Putamen (tissue), 1 donor: ENCODE results near the gene TOMM40L.
A peak's percentile ranks its signal among the peaks of the same experiment; 100 is the strongest.

Experiments used
- DNase-seq: peaks from one replicate; pipeline ENCODE4 v3.0.0-alpha.2; 2016; ENCODE audit warnings: low spot score

Gene TOMM40L

DNA sequence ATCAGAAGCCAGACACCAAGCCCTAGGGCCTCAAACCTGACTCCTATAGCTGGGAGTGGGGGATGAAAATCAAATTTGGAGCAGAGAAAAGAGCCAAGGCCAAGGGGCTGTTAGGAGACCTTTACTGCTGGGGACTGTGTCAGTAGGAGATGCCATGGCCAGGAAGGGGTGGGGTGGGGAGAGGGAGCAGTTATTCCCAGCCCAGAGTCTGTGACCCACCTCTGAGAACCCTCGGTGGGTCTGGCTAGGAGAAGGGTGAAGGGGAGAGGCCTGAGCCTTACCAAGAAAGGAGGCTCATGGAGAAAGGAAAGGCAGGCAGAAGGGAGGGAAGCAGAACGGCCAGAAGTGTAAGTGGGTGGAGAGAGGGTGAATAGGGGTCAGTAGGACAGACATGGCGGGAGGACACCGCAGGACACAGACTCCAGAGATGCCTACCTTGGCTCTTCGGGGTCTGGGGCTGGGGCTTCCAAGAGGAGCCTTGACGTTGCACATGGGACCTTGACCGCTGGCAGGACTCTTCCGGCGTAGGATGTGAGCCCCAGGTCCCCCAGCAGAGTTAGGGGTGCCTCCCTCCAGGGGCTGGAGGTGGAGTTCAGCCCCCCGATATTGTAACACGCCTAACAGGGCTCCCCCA is 28.2 kb upstream of the TOMM40L start:
- DNase-seq = no peak

DNA sequence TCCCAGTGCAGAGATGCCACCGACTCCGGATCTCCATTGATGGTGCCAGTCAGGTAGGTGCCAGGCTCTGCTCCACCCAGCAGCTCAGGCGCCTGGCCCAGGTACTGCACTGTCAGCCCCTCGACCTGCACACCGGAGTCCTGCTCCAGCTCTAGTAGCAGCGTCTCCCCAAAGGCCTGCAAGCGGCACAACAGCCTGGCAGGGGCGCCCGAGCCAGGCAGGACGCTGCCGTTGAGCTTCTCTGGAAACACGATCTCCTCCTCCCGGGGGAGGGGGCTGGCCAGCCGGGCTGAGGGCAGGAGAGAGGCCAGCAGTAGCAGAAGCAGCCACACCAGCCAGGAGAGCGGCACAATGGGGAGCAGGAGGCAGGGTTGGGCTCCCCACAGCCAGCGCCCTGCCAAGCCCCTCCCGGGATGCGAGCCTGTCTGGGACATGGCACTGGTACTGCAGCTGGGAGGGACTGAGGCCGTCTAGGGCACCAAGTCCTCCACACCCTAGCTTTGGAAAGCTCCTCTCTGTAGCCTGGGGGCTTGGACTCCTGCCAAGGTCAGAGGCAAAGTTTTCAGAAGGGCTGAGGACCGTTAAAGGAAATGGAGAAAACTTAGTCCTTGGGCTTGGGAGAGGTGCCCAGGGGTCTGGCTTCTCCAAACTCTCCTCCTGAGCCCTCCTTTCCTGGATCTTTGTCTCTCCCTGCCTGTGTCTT is 27.5 kb upstream of the TOMM40L start:
- DNase-seq = peak; percentile 57

DNA sequence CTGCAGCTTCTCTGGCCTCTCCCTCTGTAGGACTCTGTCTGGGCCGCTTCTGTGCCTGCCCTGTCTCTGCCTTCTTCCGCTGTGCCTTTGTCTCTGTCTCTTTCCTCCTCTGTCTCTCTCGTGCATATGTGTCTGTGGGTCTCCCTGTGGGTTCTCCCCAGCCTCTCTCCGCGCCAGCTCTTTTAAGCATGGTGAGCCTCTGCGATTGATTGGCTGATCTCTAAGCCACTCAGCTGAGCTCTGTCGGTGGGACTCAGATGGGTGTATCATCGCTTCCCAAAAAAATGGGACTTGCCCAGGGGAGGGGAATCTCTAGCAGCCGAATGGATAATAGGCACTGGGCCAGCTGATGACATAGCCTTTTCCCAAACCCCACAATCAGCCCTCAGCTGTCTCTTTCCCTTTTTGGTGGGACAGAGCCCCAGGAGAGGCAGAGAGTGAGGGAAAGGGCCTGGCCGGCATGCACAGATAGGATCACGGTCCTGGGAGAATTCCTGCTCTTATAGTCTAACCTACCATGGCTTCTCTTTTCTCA is 26.9 kb upstream of the TOMM40L start, which contains the start of gene ADAMTS4:
Gene ADAMTS4, minus strand, starts transcription at position 158 of the 535 bp plus-strand sequence. CDS start 427 bp downstream, outside the sequence.
- peak; percentile 95 for DNase-seq

DNA sequence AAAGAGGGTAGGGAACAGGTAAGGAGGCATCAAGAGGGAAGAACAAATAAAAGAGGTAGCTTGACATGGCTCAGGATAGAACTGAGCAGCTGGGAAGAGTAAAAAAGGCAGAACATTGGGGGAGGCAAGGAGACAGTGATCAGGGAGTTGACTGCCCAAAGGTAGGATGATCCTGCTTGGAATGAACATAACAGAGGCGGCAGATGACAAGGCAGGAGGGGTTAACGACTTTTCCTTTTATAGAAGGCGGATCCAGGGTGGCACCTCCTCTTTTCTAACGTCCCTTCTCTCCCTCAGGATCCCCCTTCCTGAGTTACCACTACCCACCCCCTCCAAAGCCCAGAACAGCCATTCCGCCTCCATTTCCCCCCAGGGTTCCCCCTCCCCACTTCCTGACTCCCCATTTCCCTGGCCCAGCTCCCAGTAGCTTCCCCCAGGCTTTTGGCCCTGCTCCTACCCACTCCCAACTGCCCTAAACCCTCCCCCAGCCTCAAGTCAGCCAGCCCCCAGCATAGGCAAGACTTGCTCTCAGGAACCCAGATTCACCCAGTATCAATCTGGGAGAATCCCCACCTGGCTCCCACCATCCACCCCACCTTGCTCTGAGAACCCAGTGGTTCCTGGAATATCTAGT is 26.2 kb upstream of the TOMM40L start:
- no peak for DNase-seq

DNA sequence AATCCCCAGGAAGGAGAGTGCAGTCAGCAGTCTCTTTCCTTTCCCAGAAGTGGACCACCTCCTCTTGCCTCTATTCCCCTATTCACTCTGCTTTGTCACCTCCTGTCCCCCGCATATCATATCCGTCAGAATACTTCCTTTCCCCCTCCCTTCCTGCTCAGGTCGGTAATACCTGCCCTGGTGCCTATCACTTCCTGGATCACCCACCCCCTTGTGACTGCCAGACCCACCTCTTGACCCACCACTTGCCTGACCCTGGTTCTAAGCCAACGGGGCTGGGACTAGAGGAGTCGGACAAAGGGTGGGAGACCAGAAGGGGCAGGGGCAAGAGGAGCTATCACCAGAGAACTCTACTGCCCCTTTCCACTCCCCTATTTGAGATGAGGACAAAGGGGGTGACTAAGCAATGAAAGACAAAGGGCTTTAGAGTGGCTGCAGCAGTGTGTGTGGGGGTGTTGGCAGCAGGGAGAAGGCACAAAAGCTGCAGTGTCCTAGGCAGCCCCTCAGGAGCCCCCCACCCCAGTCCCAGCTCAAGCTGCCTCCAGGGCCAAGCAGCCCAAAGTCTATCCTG is 25.4 kb upstream of the TOMM40L start:
- peak; percentile 94 for DNase-seq

DNA sequence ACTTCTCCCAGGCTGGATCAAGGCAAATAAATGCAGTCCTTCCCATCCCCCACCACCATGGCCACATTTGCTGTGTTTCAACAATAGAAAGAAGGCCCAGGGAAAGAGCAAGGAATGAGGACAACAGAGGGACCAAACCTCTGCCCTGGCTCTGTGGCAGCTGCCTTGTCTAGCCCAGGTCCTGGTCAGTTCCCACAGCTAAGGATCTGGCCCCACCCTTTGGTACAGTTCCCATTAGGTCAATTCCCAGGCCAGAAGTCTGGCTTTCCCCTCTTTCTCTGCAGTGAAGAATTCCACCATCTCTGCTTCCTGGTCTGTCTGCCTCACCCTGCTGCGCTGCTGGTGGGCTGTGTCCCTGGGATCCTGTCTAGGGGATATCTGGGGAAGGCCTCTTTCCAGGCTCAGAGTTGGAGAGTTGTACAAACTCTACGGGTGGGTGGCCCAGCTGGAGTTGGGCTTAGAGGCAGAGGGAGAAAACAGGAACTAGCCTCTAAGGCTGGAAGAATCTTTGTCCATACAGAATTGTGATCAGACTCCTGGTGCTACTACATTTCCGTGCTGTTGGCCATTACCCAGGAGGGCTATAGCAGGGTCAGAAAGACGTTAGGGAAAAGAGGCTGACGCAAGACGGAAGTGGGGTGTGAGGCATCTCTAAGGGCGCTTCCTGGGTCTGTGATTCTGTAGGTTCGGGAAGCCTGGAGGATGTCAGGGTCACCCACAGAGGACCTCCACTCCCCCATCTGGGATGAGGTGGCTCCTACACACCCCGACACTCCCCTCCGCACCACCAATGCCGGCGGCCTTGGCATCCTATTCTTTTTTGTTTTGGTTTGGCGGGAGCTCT is 24.6 kb upstream of the TOMM40L start:
- DNase-seq = peak; percentile 61

DNA sequence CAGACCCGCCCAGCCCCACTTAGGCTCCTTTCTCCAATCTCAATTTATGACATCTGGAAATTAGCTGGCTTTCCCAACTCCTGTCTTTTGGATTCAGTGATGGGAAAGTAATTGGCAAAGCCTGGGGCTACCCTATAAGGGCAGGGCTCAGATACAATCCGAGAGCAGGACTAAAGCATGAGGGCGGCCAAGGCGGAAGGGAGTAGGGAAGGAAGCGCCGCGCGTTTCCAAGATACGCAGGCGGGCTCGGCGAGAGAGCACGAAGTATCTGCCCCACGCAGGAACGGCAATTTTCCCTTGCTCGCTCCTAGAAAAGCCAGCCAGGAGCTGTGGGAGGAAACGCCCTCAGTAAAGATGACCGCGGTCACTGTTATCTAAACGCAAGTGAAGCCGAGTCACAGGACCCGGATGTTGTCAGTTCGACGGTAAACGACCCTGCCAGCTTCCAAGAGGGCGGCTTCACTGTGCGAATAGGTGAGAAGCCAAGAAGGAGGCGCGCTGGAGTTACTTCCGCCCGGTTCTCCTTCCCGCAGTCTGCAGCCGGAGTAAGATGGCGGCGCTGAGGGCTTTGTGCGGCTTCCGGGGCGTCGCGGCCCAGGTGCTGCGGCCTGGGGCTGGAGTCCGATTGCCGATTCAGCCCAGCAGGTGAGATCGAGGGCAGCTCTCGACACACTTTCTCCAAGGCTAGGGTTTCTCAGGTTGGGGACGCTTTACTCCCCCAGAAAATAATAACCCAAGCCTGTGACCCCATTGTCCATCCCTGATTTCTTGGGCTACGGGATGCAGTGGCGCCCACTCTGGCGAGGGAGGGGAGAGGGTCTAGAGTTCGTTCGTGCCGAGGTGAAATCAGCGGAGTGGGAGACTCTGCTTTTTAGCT is 23.8 kb upstream of the TOMM40L start, which contains the start of gene NDUFS2:
Gene NDUFS2, plus strand, starts transcription at position 532 of the 877 bp plus-strand sequence. Its CDS starts 19 bp downstream, at position 551.
- peak; percentile 99 for DNase-seq

DNA sequence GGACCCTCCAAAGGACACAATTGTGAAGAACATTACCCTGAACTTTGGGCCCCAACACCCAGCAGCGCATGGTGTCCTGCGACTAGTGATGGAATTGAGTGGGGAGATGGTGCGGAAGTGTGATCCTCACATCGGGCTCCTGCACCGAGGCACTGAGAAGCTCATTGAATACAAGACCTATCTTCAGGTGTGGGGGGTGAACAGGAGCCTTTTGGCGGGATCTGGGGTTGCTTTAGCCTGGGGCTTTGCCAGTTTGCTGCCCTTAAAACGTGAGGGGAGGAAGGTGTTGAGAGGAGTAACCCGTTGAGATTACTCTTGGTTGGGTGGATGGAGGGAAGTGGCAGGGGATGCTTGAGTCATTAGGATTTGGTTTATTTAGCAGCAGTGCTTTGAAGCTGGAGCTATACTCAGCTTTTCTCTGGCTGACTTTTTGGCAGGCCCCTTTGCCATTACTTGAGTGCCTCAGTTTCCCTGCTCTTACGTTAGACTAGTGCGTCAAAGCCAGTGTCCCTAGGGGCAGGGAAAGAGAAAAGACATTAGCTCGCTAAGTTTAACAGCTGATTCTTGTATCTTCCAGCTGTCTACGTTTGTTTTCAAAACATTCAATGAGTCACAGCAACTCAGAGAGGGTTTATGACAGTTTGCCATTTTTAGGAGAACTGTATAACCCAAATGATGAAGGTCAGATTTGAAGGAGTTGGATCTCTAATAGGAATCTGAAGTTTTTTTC is 19.3 kb upstream of the TOMM40L start:
- DNase-seq = no peak

DNA sequence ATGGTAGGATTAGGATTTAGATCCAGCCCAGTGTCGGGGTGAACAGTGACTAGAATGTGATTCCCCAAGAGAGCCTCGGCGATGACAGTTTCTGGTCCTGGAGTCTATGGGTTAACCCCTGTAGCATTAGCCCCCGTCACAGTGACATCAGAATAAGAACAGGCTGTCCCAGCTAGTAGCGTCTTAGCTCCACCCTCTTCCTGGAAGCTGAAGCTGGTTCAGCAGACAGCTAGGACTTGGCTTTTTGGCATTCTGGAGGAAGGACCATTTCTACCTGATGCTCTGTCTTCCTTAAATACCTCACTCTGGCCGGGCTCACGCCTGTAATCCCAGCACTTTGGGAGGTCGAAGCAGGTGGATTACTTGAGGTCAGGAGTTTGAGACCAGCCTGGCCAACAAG is 18.7 kb upstream of the TOMM40L start:
- no peak for DNase-seq

DNA sequence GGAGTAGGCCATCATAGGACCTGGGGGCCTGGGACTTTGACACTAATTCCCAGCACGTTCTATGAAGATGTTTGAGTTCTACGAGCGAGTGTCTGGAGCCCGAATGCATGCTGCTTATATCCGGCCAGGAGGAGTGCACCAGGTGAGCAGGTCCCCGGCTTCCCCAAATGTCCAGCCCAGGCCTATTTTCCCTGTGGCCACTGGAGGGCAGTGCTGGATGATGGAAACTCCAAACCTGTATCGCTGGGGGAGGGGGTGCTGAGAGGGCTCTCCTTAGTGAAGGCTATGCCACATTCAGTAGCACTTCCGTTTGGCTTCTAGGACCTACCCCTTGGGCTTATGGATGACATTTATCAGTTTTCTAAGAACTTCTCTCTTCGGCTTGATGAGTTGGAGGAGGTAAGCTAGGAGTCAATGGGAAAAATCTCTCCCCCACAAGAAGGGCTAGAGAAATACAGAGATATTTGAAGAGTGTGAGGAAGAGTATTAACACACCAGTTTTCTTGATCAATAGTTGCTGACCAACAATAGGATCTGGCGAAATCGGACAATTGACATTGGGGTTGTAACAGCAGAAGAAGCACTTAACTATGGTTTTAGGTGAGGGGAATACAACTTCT is 16.0 kb upstream of the TOMM40L start:
- DNase-seq = no peak

DNA sequence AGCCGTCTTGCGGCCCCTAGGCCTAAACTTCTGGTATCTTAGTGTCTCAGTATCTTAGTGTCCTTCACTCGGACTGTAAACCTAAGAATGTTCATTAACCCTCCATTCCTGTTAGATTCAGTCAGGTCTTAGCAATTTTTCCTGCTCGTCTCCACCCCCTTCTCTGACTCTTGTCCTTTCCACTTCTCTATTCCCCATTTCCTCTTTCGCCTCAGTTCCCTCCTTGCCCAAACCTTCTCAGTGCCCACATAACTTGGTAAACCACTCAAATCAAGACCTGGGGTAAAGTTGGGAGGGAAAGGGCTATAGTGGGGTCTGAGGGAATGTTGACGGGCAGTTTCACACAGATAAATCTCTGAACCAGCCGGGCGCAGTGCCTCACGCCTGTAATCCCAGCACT is 11.5 kb upstream of the TOMM40L start:
- no peak for DNase-seq

DNA sequence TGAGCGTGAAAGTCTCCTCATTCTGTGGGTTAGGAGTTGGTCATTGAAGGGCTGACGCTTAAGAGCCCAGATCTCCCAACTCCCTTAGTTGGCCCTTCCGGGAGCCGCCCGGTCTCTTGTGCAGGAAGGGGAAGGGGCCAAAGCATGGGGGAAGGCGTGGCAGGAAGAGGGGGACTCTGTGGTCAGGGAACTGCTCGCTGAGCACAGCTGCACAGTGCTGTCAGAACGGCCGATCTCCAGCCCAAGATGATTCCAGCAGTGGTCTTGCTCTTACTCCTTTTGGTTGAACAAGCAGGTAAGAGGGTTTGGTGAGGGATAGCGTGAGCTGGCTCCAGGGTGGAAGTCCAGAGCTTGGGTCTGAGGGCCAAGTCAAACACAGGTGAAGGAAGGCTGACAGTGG is 10.8 kb upstream of the TOMM40L start, which contains the start of gene FCER1G:
Gene FCER1G, plus strand, starts transcription at position 220 of the 400 bp plus-strand sequence. Its CDS starts 27 bp downstream, at position 247.
- no peak for DNase-seq

DNA sequence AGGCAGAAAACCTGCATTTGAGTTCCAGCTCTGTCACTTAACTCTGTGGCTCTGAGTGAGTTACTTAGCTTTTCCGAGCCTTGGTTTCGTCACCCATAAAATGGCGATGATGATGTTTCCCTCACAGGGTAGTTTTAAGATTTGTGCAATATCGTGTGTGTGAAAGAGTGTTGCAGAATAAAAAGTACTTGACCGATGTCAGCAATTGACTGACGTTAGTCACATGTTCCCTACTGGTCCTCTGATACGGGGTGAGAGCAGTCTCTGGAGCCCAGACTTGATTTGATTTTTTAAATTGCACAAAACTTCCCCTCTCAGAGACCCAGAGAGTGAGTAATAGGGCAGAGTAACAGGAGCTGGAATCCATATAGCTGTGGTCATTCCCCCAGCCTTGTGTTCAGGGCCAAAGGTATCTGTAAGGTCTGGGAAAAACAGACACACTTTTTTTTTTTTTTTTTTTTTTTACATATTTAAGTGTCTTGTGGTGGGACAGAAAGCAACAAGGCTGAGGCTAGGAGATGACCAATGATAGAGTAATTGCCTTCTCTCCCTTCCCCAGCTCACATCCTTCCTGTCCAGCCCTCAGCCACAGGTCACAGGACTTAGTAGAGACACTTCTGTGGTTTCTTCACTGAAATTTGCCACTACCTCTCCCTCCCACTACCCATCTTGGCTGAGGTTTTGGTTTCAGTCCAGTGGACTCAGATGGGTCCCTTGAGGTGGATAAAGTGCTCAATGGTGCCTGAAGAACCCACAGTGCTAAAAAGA is 8.7 kb upstream of the TOMM40L start:
- no peak for DNase-seq

DNA sequence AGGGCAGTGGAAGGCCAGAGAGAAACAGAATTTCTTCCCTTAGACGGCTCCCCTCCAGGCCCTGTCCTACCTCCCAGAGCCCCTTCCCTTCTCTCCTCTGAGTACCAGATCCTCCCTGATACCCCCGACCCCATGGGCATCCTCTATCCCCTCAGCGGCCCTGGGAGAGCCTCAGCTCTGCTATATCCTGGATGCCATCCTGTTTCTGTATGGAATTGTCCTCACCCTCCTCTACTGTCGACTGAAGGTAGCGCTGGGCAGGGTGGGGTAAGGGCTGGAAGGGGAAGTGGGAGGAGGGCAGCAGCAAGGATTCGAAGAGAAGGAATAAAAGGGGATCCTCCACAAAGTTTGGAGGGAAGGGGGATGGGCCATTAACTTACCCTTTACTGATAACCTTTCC is 8.0 kb upstream of the TOMM40L start:
- DNase-seq = no peak

DNA sequence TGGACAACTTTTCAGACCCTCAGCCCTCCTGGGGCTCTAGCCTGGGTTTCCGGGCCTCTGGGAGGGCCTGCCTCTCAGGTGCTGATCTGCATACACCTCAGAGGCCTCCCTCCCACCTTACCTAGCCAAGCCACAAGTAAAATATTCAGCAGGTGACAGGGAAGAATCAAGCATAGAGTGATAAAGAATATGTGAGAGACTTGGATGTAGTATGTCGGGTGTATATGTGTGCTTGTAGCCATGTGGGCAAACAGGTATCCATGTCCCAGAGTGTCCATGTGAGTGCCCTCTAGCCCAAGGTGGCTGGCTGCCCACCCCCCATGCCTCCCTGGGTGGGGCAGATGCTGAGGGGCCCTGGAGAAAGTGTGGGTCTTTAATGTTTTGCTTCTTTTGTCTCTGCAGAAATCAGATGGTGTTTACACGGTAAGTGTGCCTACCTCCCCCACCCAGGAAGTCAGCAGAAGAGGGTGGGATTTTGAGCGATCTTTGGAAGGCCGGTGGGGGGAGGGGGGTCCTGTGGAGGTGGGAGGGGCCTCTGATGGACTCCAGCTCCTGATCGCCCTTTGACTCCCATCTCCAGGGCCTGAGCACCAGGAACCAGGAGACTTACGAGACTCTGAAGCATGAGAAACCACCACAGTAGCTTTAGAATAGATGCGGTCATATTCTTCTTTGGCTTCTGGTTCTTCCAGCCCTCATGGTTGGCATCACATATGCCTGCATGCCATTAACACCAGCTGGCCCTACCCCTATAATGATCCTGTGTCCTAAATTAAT is 7.4 kb upstream of the TOMM40L start:
- no peak for DNase-seq

DNA sequence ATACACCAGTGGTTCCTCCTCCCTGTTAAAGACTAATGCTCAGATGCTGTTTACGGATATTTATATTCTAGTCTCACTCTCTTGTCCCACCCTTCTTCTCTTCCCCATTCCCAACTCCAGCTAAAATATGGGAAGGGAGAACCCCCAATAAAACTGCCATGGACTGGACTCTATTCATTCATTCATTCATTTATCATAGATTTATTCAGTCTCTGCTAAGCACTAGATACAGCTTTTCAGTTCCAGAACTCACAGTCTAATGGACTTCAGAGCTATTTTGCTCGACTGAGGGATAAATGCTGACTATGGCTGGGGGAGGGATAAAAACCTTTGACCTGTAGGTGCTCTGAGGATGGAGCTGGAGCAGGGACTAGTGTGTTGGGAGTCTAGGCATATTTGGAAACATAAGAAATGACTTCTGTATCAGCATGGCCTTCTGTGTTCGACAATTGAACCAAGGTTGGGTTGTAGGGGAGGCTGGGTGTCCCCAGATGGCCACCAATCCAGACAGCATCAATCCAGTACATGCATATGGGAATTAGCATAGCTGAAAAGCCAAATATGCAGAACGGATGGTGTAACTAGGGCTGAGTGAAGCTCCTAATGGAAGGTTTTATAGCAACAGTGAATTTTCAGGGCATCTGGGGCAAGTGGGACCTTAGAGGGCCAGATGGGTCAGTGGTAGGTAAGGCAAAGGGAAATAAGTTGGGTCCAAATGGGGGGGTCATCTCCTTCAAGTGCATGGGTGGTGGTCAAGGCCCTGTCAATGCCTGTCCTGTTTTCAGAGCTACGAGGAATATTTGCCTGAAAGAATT is 6.6 kb upstream of the TOMM40L start:
- DNase-seq = no peak

DNA sequence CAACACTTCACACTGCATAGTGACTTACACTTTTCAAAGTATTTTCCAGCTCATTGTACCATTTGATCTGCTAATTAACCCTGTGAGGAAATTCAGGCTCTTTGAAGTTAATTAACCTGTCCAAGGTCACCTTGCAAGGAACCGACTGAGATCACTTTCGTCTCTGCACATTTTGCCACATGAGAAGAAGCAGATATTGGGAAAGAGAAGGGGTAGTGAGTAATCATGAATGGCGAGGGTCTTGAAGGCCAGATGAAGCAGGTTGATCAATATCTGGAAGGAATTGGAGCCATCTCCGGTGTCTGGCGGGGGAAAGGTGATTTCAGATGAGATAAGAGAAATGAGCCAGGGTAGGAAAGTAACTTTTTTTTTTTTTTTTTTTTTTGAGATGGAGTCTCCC is 5.9 kb upstream of the TOMM40L start:
- no peak for DNase-seq
